CD4-positive, alpha-beta memory T cell (primary cell): ENCODE measurements around the gene CLDN9. TPM values are rescaled to one million over a fixed set of nuclear protein-coding genes. Genes with fewer than 3 reads are reported as not detected.
A peak's percentile ranks its signal among the peaks of the same experiment; 100 is the strongest.
"Not testable (repeated sequence)": the region's sequence is repeated elsewhere in the genome, so short reads cannot be mapped to it uniquely, and the experiment has no call there.

Experiments
- CTCF ChIA-PET: fragments of 350-600 bp; sonication (Branson Sonifier 250); formaldehyde crosslinking; loops from one replicate; lab custom pipeline; 2021; ENCODE audit warnings: inconsistent platforms; ENCODE audit not compliant: partially characterized antibody; lab: Charles Lee
- POLR2A ChIA-PET: fragments of 350-600 bp; sonication (Branson Sonifier 250); formaldehyde crosslinking; loops from one replicate; lab custom pipeline; 2021; ENCODE audit not compliant: partially characterized antibody; lab: Charles Lee
- DNase-seq, 5 donors: peaks; one replicate each; pipeline versions ENCODE4 v3.0.0 to v3.0.0-alpha.2; 2020 to 2022; ENCODE audit warnings: mixed read lengths in 1 of 5
- H3K27ac ChIP-seq: one replicate; pipeline ENCODE4 v1.7.0; 2013; ENCODE audit warnings: low read depth, low read length
- H3K27me3 ChIP-seq: 2 replicates; pipeline ENCODE4 v1.7.0; 2013; ENCODE audit warnings: mild to moderate bottlenecking, low read length, moderate library complexity; ENCODE audit not compliant: insufficient read depth
- H3K36me3 ChIP-seq: 2 replicates; pipeline ENCODE4 v1.7.0; 2013; ENCODE audit warnings: mild to moderate bottlenecking, low read length, moderate library complexity; ENCODE audit not compliant: insufficient read depth
- H3K4me1 ChIP-seq: 2 replicates; pipeline ENCODE4 v1.7.0; 2013; ENCODE audit warnings: mild to moderate bottlenecking, low read length, moderate library complexity; ENCODE audit not compliant: insufficient read depth
- H3K4me3 ChIP-seq, 2 donors: one replicate each; pipeline ENCODE4 v1.7.0; 2013; ENCODE audit warnings: low read length in 2 of 2, mild to moderate bottlenecking in 1 of 2
- H3K9me3 ChIP-seq, 2 donors: one replicate each; pipeline ENCODE4 v1.7.0; 2013; ENCODE audit warnings: low read length in 2 of 2, control low read depth in 1 of 2; ENCODE audit not compliant: control insufficient read depth in 1 of 2
- H3K27ac Mint-ChIP-seq, 7 donors: one replicate each; pipeline ENCODE4 v1.8.0; 2020 to 2021; ENCODE audit warnings: mixed read lengths in 7 of 7, mild to moderate bottlenecking in 6 of 7, inconsistent platforms in 3 of 7, moderate library complexity in 3 of 7
- H3K27me3 Mint-ChIP-seq, 2 donors: one replicate each; pipeline ENCODE4 v1.8.0; 2020 to 2021; ENCODE audit warnings: mixed read lengths in 2 of 2
- H3K36me3 Mint-ChIP-seq, 2 donors: one replicate each; pipeline ENCODE4 v1.8.0; 2020 to 2021; ENCODE audit warnings: mixed read lengths in 2 of 2, inconsistent platforms in 1 of 2, mild to moderate bottlenecking in 1 of 2
- H3K4me1 Mint-ChIP-seq, 4 donors: one replicate each; pipeline ENCODE4 v1.8.0; 2020 to 2021; ENCODE audit warnings: mixed read lengths in 4 of 4, mild to moderate bottlenecking in 1 of 4
- H3K4me3 Mint-ChIP-seq, 8 donors: one replicate each; pipeline ENCODE4 v1.8.0; 2020 to 2021; ENCODE audit warnings: mixed read lengths in 8 of 8, mild to moderate bottlenecking in 7 of 8, moderate library complexity in 6 of 8, inconsistent platforms in 3 of 8
- H3K9me3 Mint-ChIP-seq, 8 donors: one replicate each; pipeline ENCODE4 v1.8.0; 2020 to 2021; ENCODE audit warnings: mixed read lengths in 8 of 8, mild to moderate bottlenecking in 5 of 8, inconsistent platforms in 3 of 8, moderate library complexity in 1 of 8
- intact Hi-C: fragments of 100-400 bp; cut with micrococcal nuclease; formaldehyde crosslinking; loops from one replicate; pipeline ENCODE4 v1.15.1; 2023
- polyA plus RNA-seq, 2 donors: library from polyadenylated mRNA; unstranded; fragments of 300-500 nt; fragmentation: Illumina TruSeq; gene quantifications; one replicate each; pipeline ENCODE4 v1.2.3, GENCODE V29; 2021
- total RNA-seq, 2 experiments: library from RNA; stranded (reverse); gene quantifications; one replicate each; pipeline ENCODE4 v1.2.3, GENCODE V29; 2021

Gene CLDN9
- total and polyA plus RNA-seq, 4 experiments from 2014 or later: not detected

DNA sequence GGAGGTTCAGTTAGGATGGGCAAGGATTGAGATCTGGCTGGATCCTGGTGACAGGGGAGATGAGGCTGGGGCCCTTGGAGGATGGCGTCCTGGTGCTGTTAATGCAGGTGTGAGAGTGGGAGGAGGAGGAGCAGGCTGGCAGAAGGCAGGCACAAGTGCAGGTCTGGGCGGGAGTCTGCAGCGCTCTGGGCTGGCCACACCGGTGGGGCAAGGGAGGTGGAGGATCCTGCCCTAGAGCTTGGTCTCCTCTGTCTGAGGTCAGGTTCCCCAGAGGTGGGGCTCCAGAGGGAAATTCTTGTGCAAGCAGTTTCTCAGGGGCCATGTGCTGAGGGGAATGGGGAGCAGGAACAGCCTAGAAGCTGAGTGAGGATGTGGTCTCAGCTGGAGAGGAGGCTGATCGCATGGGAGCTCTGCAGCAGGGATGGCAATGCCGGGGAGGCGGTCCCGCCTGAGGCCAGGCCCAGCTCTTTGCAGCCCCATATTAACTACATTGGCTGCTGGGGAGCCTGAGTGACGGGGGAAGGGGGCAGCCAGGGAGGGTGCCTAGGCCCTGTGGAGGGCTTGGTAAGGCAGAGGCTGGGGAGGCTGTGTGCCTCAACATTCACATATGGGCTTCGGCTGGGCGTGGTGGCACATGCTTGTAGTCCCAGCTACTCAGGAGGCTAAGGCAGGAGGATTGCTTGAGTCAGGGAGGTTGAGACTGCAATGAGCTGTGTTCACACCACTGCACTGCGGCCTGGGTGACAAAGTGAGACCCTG is 40.0 kb downstream of the CLDN9 start:
- DNase-seq, H3K9me3 Mint-ChIP-seq, H3K27ac ChIP-seq, H3K4me3 Mint-ChIP-seq, H3K27ac Mint-ChIP-seq, H3K27me3 Mint-ChIP-seq, H3K9me3 ChIP-seq, H3K27me3 ChIP-seq, H3K4me3 ChIP-seq, POLR2A ChIA-PET, H3K36me3 ChIP-seq, intact Hi-C loops: not testable (repeated sequence)
- peaks cover 31 to 69% (median 45%) of the 10 kb centered on the region in 4 donors for H3K4me1 Mint-ChIP-seq
- CTCF ChIA-PET: interaction anchor here (1.7 kb wide), 1 partner anchor 21 kb away, joined by 7 read pairs; no protein-coding TSS in a partner anchor
- peaks cover 4 to 20% of the 10 kb centered on the region in 2 donors for H3K36me3 Mint-ChIP-seq
- H3K4me1 ChIP-seq: peaks cover 33% of the 10 kb centered on the region

DNA sequence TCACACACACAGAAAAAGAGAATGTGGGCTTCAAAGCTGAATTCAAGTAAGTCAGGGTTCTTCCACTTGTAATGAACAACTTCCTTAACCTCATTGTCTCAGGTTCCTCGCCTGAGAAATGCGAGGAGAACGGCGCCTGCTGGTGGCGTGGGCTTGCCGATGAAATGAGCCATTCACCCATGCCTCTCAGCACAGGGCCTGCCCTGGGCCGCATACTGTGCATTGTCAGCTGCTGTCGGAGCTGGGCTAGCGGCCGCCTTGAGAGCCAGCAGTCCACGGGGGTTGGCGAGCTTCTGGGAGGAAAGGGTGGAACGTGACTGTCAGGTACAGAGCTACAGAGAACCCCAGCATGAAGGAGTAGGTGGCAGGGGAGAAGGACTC is 40.6 kb downstream of the CLDN9 start:
- CTCF ChIA-PET, H3K9me3 ChIP-seq, H3K27ac ChIP-seq, intact Hi-C loops, H3K27me3 ChIP-seq, POLR2A ChIA-PET, DNase-seq, H3K36me3 ChIP-seq, H3K27me3 Mint-ChIP-seq, H3K9me3 Mint-ChIP-seq, H3K4me3 Mint-ChIP-seq, H3K4me3 ChIP-seq: not testable (repeated sequence)
- peaks cover 29 to 66% (median 43%) of the 10 kb centered on the region in 4 donors for H3K4me1 Mint-ChIP-seq
- H3K27ac Mint-ChIP-seq: peak overlapping the region in 2 of 7 donors; percentile 3 to 55
- peaks cover 38% of the 10 kb centered on the region for H3K4me1 ChIP-seq
- peaks cover 4 to 20% of the 10 kb centered on the region in 2 donors for H3K36me3 Mint-ChIP-seq

DNA sequence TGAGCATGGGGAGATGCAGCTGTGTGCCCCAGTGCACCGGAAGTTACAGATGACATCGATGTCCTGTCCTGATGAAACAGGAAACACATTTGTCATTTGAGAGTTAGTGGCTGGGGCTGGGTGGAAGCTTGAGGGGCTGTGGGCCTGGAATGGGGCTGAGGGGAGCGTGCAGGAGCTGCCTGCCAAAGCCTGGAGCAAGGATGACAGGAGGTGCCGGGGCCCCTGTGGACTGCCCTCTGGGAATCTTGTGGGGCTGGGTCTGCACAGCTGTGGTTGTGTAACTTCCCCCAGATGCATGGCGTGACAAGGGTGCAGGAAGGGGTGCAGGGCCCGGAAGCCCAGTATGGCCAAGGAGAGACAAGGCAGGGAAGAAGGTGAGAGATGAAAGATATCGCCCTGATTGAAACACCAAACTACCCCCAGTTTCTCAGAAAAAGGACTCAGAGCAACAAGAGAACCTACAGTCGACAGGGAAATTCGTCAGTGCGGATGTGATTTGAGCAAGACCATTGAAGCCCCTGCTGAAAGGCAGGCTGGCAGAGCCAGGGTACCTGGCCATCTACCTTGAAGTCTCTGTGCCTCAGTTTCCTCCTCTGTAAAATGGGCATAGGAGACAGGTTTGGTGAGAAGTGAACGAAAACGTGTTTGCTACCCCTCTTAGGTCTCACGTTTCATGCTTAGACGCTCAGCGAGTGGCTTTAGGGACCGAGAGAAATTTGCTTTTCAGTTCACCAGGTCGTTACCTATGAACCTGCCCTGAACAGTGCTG is 42.4 kb downstream of the CLDN9 start:
- Histone ChIP-seq H3K9me3 (no peaks in the 10 kb centered on the region), H3K27me3 (no peaks in the 10 kb centered on the region), H3K27ac (peak overlapping the region; percentile 10), H3K4me3 (no peak overlapping the region), H3K4me1 (peaks cover 47% of the 10 kb centered on the region), H3K36me3 (no peaks in the 10 kb centered on the region)
- Mint-ChIP-seq H3K4me3 (peak overlapping the region; percentile 60 to 90 (median 65)), H3K36me3 (peaks cover 4 to 25% of the 10 kb centered on the region in 2 donors), H3K27me3 (no peaks in the 10 kb centered on the region), H3K4me1 (peaks cover 35 to 72% (median 48%) of the 10 kb centered on the region in 4 donors), H3K27ac (peak overlapping the region; percentile 50 to 95 (median 85)), H3K9me3 (no peaks in the 10 kb centered on the region)
- CTCF ChIA-PET: interaction anchor here (0.7 to 12.6 kb wide), 5 partner anchors 24 to 113 kb away, joined by 3 to 362 read pairs (median 4); partner anchors contain the start of gene ZNF213
- POLR2A ChIA-PET: interaction anchor here (0.8 to 6.7 kb wide), 7 partner anchors 8 to 79 kb away, joined by 3 to 129 read pairs (median 5); no protein-coding TSS in a partner anchor
- no peak for DNase-seq
- intact Hi-C loops: no loop called here

DNA sequence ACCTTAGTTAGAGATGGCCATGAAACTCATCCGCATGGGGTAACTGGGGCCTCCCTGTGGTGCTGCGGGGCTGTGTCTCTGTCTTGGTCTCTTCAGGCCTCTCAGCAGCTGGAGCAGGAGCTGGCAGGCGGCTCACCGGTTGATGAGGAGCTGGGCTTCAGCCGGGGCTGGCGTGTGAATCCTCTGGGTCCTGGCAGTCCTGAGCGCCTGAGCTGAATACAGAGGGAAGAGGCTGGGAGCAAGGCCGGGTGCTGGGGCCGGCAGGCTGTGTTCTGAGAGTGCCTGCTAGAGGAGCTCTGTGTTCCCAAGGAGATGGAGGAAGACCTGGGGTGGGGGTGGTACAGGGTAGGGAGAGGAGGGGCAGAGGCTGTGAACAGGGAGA is 43.0 kb downstream of the CLDN9 start:
- H3K36me3 Mint-ChIP-seq: peaks cover 4 to 25% of the 10 kb centered on the region in 2 donors
- H3K9me3 ChIP-seq, H3K9me3 Mint-ChIP-seq, H3K27me3 Mint-ChIP-seq, intact Hi-C loops, DNase-seq, H3K4me3 ChIP-seq, H3K27me3 ChIP-seq, H3K36me3 ChIP-seq: not testable (repeated sequence)
- POLR2A ChIA-PET: interaction anchor here (0.9 to 6.7 kb wide), 8 partner anchors 8 to 72 kb away, joined by 3 to 129 read pairs (median 4); partner anchors contain the start of gene MMP25
- H3K4me1 Mint-ChIP-seq: peaks cover 37 to 72% (median 50%) of the 10 kb centered on the region in 4 donors
- CTCF ChIA-PET: interaction anchor here (0.7 to 12.6 kb wide), 4 partner anchors 46 to 112 kb away, joined by 3 to 362 read pairs (median 4); partner anchors contain the start of gene ZNF213
- peak overlapping the region in 6 of 7 donors; percentile 25 to 95 (median 70) for H3K27ac Mint-ChIP-seq
- peaks cover 52% of the 10 kb centered on the region for H3K4me1 ChIP-seq
- peak overlapping the region in 5 of 8 donors; percentile 60 to 90 (median 66) for H3K4me3 Mint-ChIP-seq
- peak overlapping the region; percentile 10 for H3K27ac ChIP-seq

DNA sequence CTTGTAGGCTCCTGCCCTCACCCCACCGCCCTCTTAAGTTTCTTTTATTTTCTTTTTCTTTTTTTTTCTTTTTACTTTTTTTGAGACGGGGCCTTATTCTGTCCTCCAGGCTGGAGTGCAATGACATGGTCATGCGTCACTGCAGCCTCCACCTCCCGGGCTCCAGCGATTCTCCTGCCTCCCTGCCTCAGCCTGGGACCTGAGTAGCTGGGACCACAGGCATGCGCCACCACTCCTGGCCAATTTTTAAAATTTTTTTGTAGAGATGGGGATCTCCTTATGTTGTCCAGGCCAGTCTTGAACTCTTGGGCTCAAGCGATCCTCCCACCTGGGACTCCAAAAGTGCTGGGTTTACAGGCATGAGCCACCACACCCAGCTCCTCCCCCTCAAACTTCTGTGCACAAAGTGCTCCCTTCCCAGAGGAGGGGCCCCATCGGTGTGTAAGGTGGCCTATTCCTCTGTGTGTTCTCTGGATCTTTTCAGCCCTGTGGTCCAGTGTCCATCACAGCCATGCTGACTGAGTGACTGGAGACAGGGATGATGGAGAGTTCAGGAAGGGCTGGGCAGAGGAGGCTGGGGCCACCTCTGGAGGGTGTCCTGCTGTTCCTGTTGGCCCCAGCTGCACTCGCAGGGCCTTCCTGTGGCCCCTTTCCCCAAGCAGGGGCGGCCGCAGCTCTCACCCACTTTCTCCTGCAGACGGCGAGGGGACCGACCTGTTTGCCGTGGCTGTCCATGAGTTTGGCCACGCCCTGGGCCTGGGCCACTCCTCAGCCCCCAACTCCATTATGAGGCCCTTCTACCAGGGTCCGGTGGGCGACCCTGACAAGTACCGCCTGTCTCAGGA is 43.8 kb downstream of the CLDN9 start:
- ChIA-PET POLR2A (interaction anchor here (0.9 to 6.7 kb wide), 7 partner anchors 9 to 71 kb away, joined by 3 to 129 read pairs (median 5); partner anchors contain the start of gene MMP25), CTCF (interaction anchor here (0.9 to 13.3 kb wide), 4 partner anchors 28 to 111 kb away, joined by 3 to 362 read pairs (median 126); partner anchors contain the start of genes ZNF213 and ZSCAN10)
- intact Hi-C loops: no loop called here
- Histone ChIP-seq H3K27me3 (no peaks in the 10 kb centered on the region), H3K27ac (no peak overlapping the region), H3K4me3 (no peak overlapping the region), H3K9me3 (no peaks in the 10 kb centered on the region), H3K4me1 (peaks cover 55% of the 10 kb centered on the region), H3K36me3 (no peaks in the 10 kb centered on the region)
- Mint-ChIP-seq H3K4me1 (peaks cover 32 to 68% (median 46%) of the 10 kb centered on the region in 4 donors), H3K4me3 (peak overlapping the region in 4 of 8 donors; percentile 6 to 68 (median 60)), H3K36me3 (peaks cover 4 to 25% of the 10 kb centered on the region in 2 donors), H3K27ac (peak overlapping the region in 6 of 7 donors; percentile 35 to 81 (median 51)), H3K27me3 (no peaks in the 10 kb centered on the region), H3K9me3 (no peaks in the 10 kb centered on the region)
- no peak for DNase-seq
